HepG2 (cell line): Measurements from ENCODE around the gene C10orf67. TPM values are rescaled to one million over a fixed set of nuclear protein-coding genes. Genes with fewer than 3 reads are reported as not detected.

Experiments
- ATAC-seq: fragments of 200-7000 bp; cut with Tn5 transposase; 3 replicates; pipeline ENCODE4 v1.9.1; 2020; ENCODE audit warnings: mild to moderate bottlenecking, moderate library complexity
- BruUV-seq: library from RNA; stranded (reverse); fragments of 400-500 nt; replicated peaks from 2 replicates; lab custom pipeline; 2021; lab: Mats Ljungman, UMichigan
- CTCF ChIA-PET: fragments of 300-600 bp; formaldehyde crosslinking; extraction: SDS; loops from one replicate; lab custom pipeline; 2021; ENCODE audit warnings: low total read pairs, inconsistent platforms, low intra/inter-chr PET ratio; lab: Yijun Ruan, JAX
- POLR2A ChIA-PET: fragments of 350-600 bp; sonication (Branson Sonifier 250); formaldehyde crosslinking; loops from one replicate; lab custom pipeline; 2020; ENCODE audit warnings: antibody characterized with exemption, inconsistent platforms; lab: Yijun Ruan, JAX
- DNase-seq: peaks from one replicate; pipeline ENCODE4 v3.0.0-alpha.2; 2015; ENCODE audit warnings: low spot score
- FAIRE-seq: peaks from 3 replicates; lab custom pipeline; 2011; peaks lifted over from hg19 to GRCh38; lab: Jason Lieb, UNC
- H2AFZ ChIP-seq: one replicate; pipeline ENCODE4 v1.6.1; 2011; ENCODE audit warnings: low read length, inconsistent platforms
- H3K27ac ChIP-seq: fragments of 300-600 bp; 3 replicates; pipeline ENCODE4 v1.8.0; 2011; ENCODE audit warnings: mixed run types, mild to moderate bottlenecking, mixed read lengths, low read length, inconsistent platforms; ENCODE audit not compliant: insufficient read depth; ENCODE audit errors: extremely low read length
- H3K27me3 ChIP-seq, 2 experiments: fragments of 200-600 bp in 1 of 2; 2 replicates in 1 of 2; 3 replicates in 1 of 2; pipeline versions ENCODE4 v1.6.0 to v1.8.0; 2011; ENCODE audit warnings: low read length in 2 of 2, mild to moderate bottlenecking in 2 of 2, moderate library complexity in 2 of 2, inconsistent platforms in 1 of 2; ENCODE audit not compliant: insufficient read depth in 2 of 2, control insufficient read depth in 1 of 2
- H3K36me3 ChIP-seq, 2 experiments: fragments of 200-600 bp in 1 of 2; replicated peaks in 1 of 2; 2 replicates in 1 of 2; 3 replicates in 1 of 2; pipeline versions ENCODE4 v1.5.1 to v1.8.0; 2011; ENCODE audit warnings: low read length in 2 of 2, inconsistent platforms in 1 of 2; ENCODE audit not compliant: insufficient read depth in 2 of 2, control insufficient read depth in 1 of 2
- H3K4me1 ChIP-seq: 2 replicates; pipeline ENCODE4 v1.5.1; 2012; ENCODE audit warnings: low read length, inconsistent platforms; ENCODE audit not compliant: insufficient read depth
- H3K4me2 ChIP-seq: 2 replicates; pipeline ENCODE4 v1.6.0; 2011; ENCODE audit warnings: low read depth, low read length, inconsistent platforms
- H3K4me3 ChIP-seq, 3 experiments: fragments of 200-600 bp in 1 of 3; sonication (generic), shearing (Covaris generic) in 1 of 3; replicated peaks in 1 of 3; 2 replicates each; pipeline ENCODE4 v1.5.1; 2011 to 2016; ENCODE audit warnings: low read length in 3 of 3, inconsistent platforms in 2 of 3, low read depth in 2 of 3, mild to moderate bottlenecking in 2 of 3, control low read depth in 1 of 3, mixed read lengths in 1 of 3; ENCODE audit not compliant: insufficient read depth in 1 of 3
- H3K79me2 ChIP-seq: one replicate; pipeline ENCODE4 v1.6.1; 2011; ENCODE audit warnings: low read length, inconsistent platforms; ENCODE audit not compliant: insufficient read depth
- H3K9ac ChIP-seq: 2 replicates; pipeline ENCODE4 v1.6.0; 2011; ENCODE audit warnings: mild to moderate bottlenecking, low read depth, low read length, inconsistent platforms; ENCODE audit not compliant: insufficient read depth
- H3K9me3 ChIP-seq: 2 replicates; pipeline ENCODE4 v1.5.1; 2012; ENCODE audit warnings: mild to moderate bottlenecking, low read length
- H4K20me1 ChIP-seq: 2 replicates; pipeline ENCODE4 v1.6.0; 2011; ENCODE audit warnings: inconsistent platforms, mild to moderate bottlenecking, low read length, moderate library complexity; ENCODE audit not compliant: insufficient read depth
- KDM3A ChIP-seq: IDR thresholded peaks from 2 replicates; pipeline ENCODE4 v1.6.1; 2018; ENCODE audit warnings: low read depth, missing compliant biosample characterization
- MBD4 ChIP-seq: IDR thresholded peaks from 2 replicates; pipeline ENCODE4 v1.6.1; 2012; ENCODE audit warnings: low read length, inconsistent platforms, borderline replicate concordance
- MIER2 ChIP-seq: IDR thresholded peaks from 2 replicates; pipeline ENCODE4 v1.6.1; 2016; ENCODE audit warnings: missing biosample characterization, missing genetic modification reagents
- PHB2 ChIP-seq: fragments of 450-650 bp; IDR thresholded peaks from 2 replicates; pipeline ENCODE4 v1.6.1; 2018; ENCODE audit not compliant: partially characterized antibody
- PRDM15 ChIP-seq: sonication (generic); formaldehyde crosslinking; IDR thresholded peaks from 2 replicates; pipeline ENCODE4 v1.4.0; 2020; ENCODE audit warnings: missing genetic modification reagents
- ZNF430 ChIP-seq: sonication (generic); formaldehyde crosslinking; IDR thresholded peaks from 2 replicates; pipeline ENCODE4 v1.9.0; 2021; ENCODE audit warnings: mild to moderate bottlenecking, missing genetic modification reagents
- ZNF724P ChIP-seq: sonication (generic); formaldehyde crosslinking; IDR thresholded peaks from 2 replicates; pipeline ENCODE4 v1.8.0; 2022; ENCODE audit warnings: missing genetic modification reagents, borderline replicate concordance
- ZNF746 ChIP-seq: sonication (generic); formaldehyde crosslinking; IDR thresholded peaks from 2 replicates; pipeline ENCODE4 v1.8.0; 2022; ENCODE audit warnings: mild to moderate bottlenecking, missing genetic modification reagents
- ZNF878 ChIP-seq: sonication (generic); formaldehyde crosslinking; IDR thresholded peaks from 2 replicates; pipeline ENCODE4 v1.8.1; 2023; ENCODE audit warnings: mild to moderate bottlenecking, missing genetic modification reagents, moderate library complexity
- ZSCAN21 ChIP-seq: sonication (generic); formaldehyde crosslinking; IDR thresholded peaks from 2 replicates; pipeline ENCODE4 v1.8.0; 2022; ENCODE audit warnings: mild to moderate bottlenecking, missing genetic modification reagents, moderate library complexity, borderline replicate concordance
- WGBS: methylation state at CpG from one replicate; pipeline ENCODE4 v1.1.6; 2017; ENCODE audit warnings: low lambda C conversion rate; 5-methylcytosine and 5-hydroxymethylcytosine counted together
- in situ Hi-C: cut with HindIII; loops from 2 replicates; pipeline ENCODE4 v1.10.0; 2017; ENCODE audit warnings: low pct_unique_long_range_greater_than_20kb; ENCODE audit not compliant: extremely low pct_ligation_motif_present
- intact Hi-C: fragments of 100-400 bp; cut with micrococcal nuclease; formaldehyde crosslinking; loops from one replicate; pipeline ENCODE4 v1.10.0; 2022; ENCODE audit not compliant: unreplicated experiment
- polyA plus RNA-seq, 8 experiments: library from polyadenylated mRNA; depleted of rRNA in 3 of 8; stranded (reverse) in 7 of 8; unstranded in 1 of 8; fragments of >200 nt; fragmentation: Illumina TruSeq in 4 of 8; extraction: Trizol in 4 of 8; gene quantifications; 2 replicates each; pipeline versions ENCODE4 v1.2.1 to v1.2.3, GENCODE V29; 2011 to 2016; ENCODE audit warnings: low read depth in 4 of 8, missing spikeins in 1 of 8, mixed read lengths in 1 of 8; ENCODE audit not compliant: insufficient read depth in 1 of 8
- total RNA-seq, 5 experiments: library from RNA; depleted of rRNA; stranded (reverse); fragments of >200 nt; fragmentation: Illumina TruSeq; extraction: Trizol; gene quantifications; 2 replicates each; pipeline ENCODE4 v1.2.3, GENCODE V29; 2016; ENCODE audit warnings: low read depth in 1 of 5
- TF ChIP-seq, protein P1 (sequence below): sonication (generic); formaldehyde crosslinking; IDR thresholded peaks from 2 replicates; pipeline ENCODE4 v1.8.1; 2022; ENCODE audit warnings: low read depth, mild to moderate bottlenecking, missing genetic modification reagents

The C10orf67 gene
- total and polyA plus RNA-seq, 2 of the 13 experiments (the other 11 are each of a cell fraction or from before 2014, with no cell fraction given) = not detected

- intact Hi-C loops = no loop called here
- ATAC-seq = no peak
- TF ChIP-seq PRDM15 (no peak), ZNF430 (no peak), ZNF746 (CRISPR knock-in tag) (no peak), ZNF878 (CRISPR knock-in tag) (no peak), MIER2 (no peak), ZSCAN21 (CRISPR knock-in tag) (no peak), ZNF724P (no peak), MBD4 (no peak), PHB2 (no peak), KDM3A (CRISPR knock-in tag) (no peak)
- TF ChIP-seq, protein P1, sequence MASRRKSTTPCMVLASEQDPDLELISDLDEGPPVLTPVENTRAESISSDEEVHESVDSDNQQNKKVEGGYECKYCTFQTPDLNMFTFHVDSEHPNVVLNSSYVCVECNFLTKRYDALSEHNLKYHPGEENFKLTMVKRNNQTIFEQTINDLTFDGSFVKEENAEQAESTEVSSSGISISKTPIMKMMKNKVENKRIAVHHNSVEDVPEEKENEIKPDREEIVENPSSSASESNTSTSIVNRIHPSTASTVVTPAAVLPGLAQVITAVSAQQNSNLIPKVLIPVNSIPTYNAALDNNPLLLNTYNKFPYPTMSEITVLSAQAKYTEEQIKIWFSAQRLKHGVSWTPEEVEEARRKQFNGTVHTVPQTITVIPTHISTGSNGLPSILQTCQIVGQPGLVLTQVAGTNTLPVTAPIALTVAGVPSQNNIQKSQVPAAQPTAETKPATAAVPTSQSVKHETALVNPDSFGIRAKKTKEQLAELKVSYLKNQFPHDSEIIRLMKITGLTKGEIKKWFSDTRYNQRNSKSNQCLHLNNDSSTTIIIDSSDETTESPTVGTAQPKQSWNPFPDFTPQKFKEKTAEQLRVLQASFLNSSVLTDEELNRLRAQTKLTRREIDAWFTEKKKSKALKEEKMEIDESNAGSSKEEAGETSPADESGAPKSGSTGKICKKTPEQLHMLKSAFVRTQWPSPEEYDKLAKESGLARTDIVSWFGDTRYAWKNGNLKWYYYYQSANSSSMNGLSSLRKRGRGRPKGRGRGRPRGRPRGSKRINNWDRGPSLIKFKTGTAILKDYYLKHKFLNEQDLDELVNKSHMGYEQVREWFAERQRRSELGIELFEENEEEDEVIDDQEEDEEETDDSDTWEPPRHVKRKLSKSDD (CRISPR knock-in tag) = no peak
These were observed 19.2 kb upstream of the C10orf67 start for GRCh38 chr10:23363793-23364135.

More at GRCh38 chr10:23363793-23364135, 19.2 kb upstream of the C10orf67 start:
- Histone ChIP-seq H2AFZ (no peak overlapping the region), H3K9me3 (no peaks in the 10 kb centered on the region), H3K79me2 (no peaks in the 10 kb centered on the region), H3K4me3 (no peak overlapping the region), H3K27me3 (no peaks in the 10 kb centered on the region; a peak in 1 of 5 replicates), H3K36me3 (no peaks in the 10 kb centered on the region), H4K20me1 (no peaks in the 10 kb centered on the region), H3K27ac (no peak overlapping the region), H3K4me1 (no peaks in the 10 kb centered on the region), H3K9ac (no peak overlapping the region), H3K4me2 (no peak overlapping the region)
- POLR2A ChIA-PET = no interaction called here
- CTCF ChIA-PET = no interaction called here
- DNase-seq (no peak), FAIRE-seq (no peak)
- 61% methylated on average over 5 of the region's 5 CpGs for WGBS
- no TSS peak for BruUV-seq
- in situ Hi-C loops = no loop called here
